HEK293 (cell line): ENCODE measurements around the gene TRAPPC10.

ENCODE experiments used
- BCL11B ChIP-seq: fragments of 450-650 bp; formaldehyde crosslinking; IDR thresholded peaks from 2 replicates; pipeline ENCODE4 v1.5.1; 2016; ENCODE audit warnings: low read depth, missing biosample characterization, missing genetic modification characterization
- FEZF1 ChIP-seq: fragments of 450-650 bp; formaldehyde crosslinking; IDR thresholded peaks from 2 replicates; pipeline ENCODE4 v1.5.1; 2016; ENCODE audit warnings: missing biosample characterization, missing genetic modification characterization
- MYNN ChIP-seq: fragments of 450-650 bp; formaldehyde crosslinking; IDR thresholded peaks from 2 replicates; pipeline ENCODE4 v1.5.1; 2016; ENCODE audit warnings: missing biosample characterization, missing genetic modification characterization, borderline replicate concordance
- PRDM4 ChIP-seq: fragments of 450-650 bp; formaldehyde crosslinking; IDR thresholded peaks from 2 replicates; pipeline ENCODE4 v1.5.1; 2017; ENCODE audit warnings: missing biosample characterization, missing genetic modification characterization
- RBAK ChIP-seq: fragments of 450-650 bp; formaldehyde crosslinking; IDR thresholded peaks from 2 replicates; pipeline ENCODE4 v1.5.1; 2016; ENCODE audit warnings: missing biosample characterization, missing genetic modification characterization
- REPIN1 ChIP-seq: fragments of 450-650 bp; formaldehyde crosslinking; IDR thresholded peaks from 2 replicates; pipeline ENCODE4 v1.5.1; 2017; ENCODE audit warnings: missing biosample characterization, missing genetic modification characterization, low read depth
- SCRT2 ChIP-seq: fragments of 450-650 bp; formaldehyde crosslinking; IDR thresholded peaks from 2 replicates; pipeline ENCODE4 v1.5.1; 2016; ENCODE audit warnings: missing biosample characterization, missing genetic modification characterization
- SP3 ChIP-seq: fragments of 450-650 bp; formaldehyde crosslinking; IDR thresholded peaks from 2 replicates; pipeline ENCODE4 v1.5.1; 2016; ENCODE audit warnings: missing biosample characterization, missing genetic modification characterization
- WT1 ChIP-seq: fragments of 450-650 bp; formaldehyde crosslinking; IDR thresholded peaks from 2 replicates; pipeline ENCODE4 v1.5.1; 2016; ENCODE audit warnings: missing biosample characterization, missing genetic modification characterization
- ZFP41 ChIP-seq: fragments of 450-650 bp; formaldehyde crosslinking; IDR thresholded peaks from 2 replicates; pipeline ENCODE4 v1.5.1; 2016; ENCODE audit warnings: missing biosample characterization, missing genetic modification characterization, borderline replicate concordance
- ZNF223 ChIP-seq: fragments of 450-650 bp; formaldehyde crosslinking; IDR thresholded peaks from 2 replicates; pipeline ENCODE4 v1.5.1; 2016; ENCODE audit warnings: missing biosample characterization, missing genetic modification characterization
- ZNF311 ChIP-seq: fragments of 450-650 bp; formaldehyde crosslinking; IDR thresholded peaks from 2 replicates; pipeline ENCODE4 v1.5.1; 2017; ENCODE audit warnings: missing biosample characterization, missing genetic modification characterization, borderline replicate concordance
- ZNF37A ChIP-seq: fragments of 450-650 bp; IDR thresholded peaks from 2 replicates; pipeline ENCODE4 v1.5.1; 2018; ENCODE audit warnings: missing biosample characterization, missing genetic modification characterization
- ZNF423 ChIP-seq: fragments of 450-650 bp; formaldehyde crosslinking; IDR thresholded peaks from 2 replicates; pipeline ENCODE4 v1.5.1; 2016; ENCODE audit warnings: missing biosample characterization, missing genetic modification characterization
- ZNF514 ChIP-seq: fragments of 450-650 bp; formaldehyde crosslinking; IDR thresholded peaks from 2 replicates; pipeline ENCODE4 v1.5.1; 2016; ENCODE audit warnings: missing biosample characterization, missing genetic modification characterization
- ZNF529 ChIP-seq: fragments of 450-650 bp; formaldehyde crosslinking; IDR thresholded peaks from 2 replicates; pipeline ENCODE4 v1.5.1; 2017; ENCODE audit warnings: missing genetic modification characterization, missing biosample characterization; ENCODE audit not compliant: insufficient replicate concordance
- ZNF544 ChIP-seq: fragments of 450-650 bp; formaldehyde crosslinking; IDR thresholded peaks from 2 replicates; pipeline ENCODE4 v1.5.0; 2017; ENCODE audit warnings: missing biosample characterization, missing genetic modification characterization
- ZNF548 ChIP-seq: fragments of 450-650 bp; formaldehyde crosslinking; IDR thresholded peaks from 2 replicates; pipeline ENCODE4 v1.5.1; 2016; ENCODE audit warnings: missing biosample characterization, missing genetic modification characterization
- ZNF621 ChIP-seq: fragments of 450-650 bp; formaldehyde crosslinking; IDR thresholded peaks from 2 replicates; pipeline ENCODE4 v1.5.1; 2017; ENCODE audit warnings: missing biosample characterization, missing genetic modification characterization
- ZNF624 ChIP-seq: fragments of 450-650 bp; formaldehyde crosslinking; IDR thresholded peaks from 2 replicates; pipeline ENCODE4 v1.5.1; 2017; ENCODE audit warnings: missing biosample characterization, missing genetic modification characterization
- ZNF629 ChIP-seq: fragments of 450-650 bp; formaldehyde crosslinking; IDR thresholded peaks from 2 replicates; pipeline ENCODE4 v1.5.1; 2017; ENCODE audit warnings: missing biosample characterization, missing genetic modification characterization
- ZNF670 ChIP-seq: fragments of 450-650 bp; formaldehyde crosslinking; IDR thresholded peaks from 2 replicates; pipeline ENCODE4 v1.5.1; 2016; ENCODE audit warnings: missing biosample characterization, missing genetic modification characterization, low read depth
- ZNF777 ChIP-seq: fragments of 450-650 bp; formaldehyde crosslinking; IDR thresholded peaks from 2 replicates; pipeline ENCODE4 v1.5.1; 2017; ENCODE audit warnings: missing biosample characterization, missing genetic modification characterization, borderline replicate concordance
- ZNF791 ChIP-seq: fragments of 450-650 bp; formaldehyde crosslinking; IDR thresholded peaks from 2 replicates; pipeline ENCODE4 v1.5.1; 2016; ENCODE audit warnings: missing biosample characterization, missing genetic modification characterization
- TF ChIP-seq, protein P1 (sequence below): fragments of 450-650 bp; formaldehyde crosslinking; IDR thresholded peaks from 2 replicates; pipeline ENCODE4 v1.5.1; 2016; ENCODE audit warnings: missing biosample characterization, missing genetic modification characterization, low read depth
- TF ChIP-seq, protein P2 (sequence below): fragments of 450-650 bp; formaldehyde crosslinking; IDR thresholded peaks from 2 replicates; pipeline ENCODE4 v1.5.1; 2017; ENCODE audit warnings: missing biosample characterization, missing genetic modification characterization
- TF ChIP-seq, protein P3 (sequence below): fragments of 450-650 bp; formaldehyde crosslinking; IDR thresholded peaks from 2 replicates; pipeline ENCODE4 v1.5.1; 2016; ENCODE audit warnings: missing biosample characterization, missing genetic modification characterization

The TRAPPC10 gene

DNA sequence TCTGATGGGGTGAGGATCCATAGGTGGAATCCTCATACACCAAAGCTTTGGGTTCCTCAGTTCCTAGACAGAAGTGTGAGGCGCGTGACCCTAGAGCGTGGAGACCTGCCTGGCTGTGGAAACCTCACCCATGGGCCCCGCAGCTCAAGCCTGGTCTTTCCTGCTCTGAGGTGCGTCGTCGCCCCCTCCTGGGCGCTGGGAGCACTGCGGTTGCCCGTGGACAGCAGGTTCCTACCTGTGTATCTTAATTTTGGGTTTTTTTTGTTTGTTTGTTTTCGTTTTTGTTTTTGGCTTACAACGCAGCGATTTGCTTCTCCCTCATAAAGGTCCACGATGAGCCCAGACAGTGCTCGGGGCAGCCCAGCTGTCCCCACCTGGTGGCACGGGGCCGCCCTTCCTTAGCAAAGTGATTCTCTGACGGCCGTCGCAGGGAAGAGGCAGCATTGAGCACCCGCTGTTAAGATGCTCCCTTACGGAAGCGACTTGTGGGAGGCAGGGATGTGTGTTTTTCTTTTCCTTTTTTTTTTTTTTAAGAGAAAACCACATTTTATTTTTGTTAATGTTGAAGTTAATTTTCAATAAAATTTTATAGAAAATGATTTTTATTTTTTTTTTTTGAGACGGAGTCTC, 36.5 kb upstream of the TRAPPC10 start (continued):
- TF ChIP-seq, protein P1, sequence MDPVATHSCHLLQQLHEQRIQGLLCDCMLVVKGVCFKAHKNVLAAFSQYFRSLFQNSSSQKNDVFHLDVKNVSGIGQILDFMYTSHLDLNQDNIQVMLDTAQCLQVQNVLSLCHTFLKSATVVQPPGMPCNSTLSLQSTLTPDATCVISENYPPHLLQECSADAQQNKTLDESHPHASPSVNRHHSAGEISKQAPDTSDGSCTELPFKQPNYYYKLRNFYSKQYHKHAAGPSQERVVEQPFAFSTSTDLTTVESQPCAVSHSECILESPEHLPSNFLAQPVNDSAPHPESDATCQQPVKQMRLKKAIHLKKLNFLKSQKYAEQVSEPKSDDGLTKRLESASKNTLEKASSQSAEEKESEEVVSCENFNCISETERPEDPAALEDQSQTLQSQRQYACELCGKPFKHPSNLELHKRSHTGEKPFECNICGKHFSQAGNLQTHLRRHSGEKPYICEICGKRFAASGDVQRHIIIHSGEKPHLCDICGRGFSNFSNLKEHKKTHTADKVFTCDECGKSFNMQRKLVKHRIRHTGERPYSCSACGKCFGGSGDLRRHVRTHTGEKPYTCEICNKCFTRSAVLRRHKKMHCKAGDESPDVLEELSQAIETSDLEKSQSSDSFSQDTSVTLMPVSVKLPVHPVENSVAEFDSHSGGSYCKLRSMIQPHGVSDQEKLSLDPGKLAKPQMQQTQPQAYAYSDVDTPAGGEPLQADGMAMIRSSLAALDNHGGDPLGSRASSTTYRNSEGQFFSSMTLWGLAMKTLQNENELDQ (tag by site-specific recombination) = no peak
- no peak for TF ChIP-seq ZNF37A (tag by site-specific recombination)
- peak; percentile 21; the same call in 1 of the 2 replicates for TF ChIP-seq ZNF629 (tag by site-specific recombination)
- no peak for TF ChIP-seq ZNF548
- TF ChIP-seq SP3 (tag by site-specific recombination) = no peak
- TF ChIP-seq ZNF311 = no peak
- no peak for TF ChIP-seq ZNF544 (tag by site-specific recombination)
- TF ChIP-seq ZNF514 = no peak
- no peak for TF ChIP-seq ZFP41 (tag by site-specific recombination)
- no peak for TF ChIP-seq ZNF624 (tag by site-specific recombination)
- TF ChIP-seq REPIN1 (tag by site-specific recombination) = no peak
- no peak for TF ChIP-seq ZNF529 (tag by site-specific recombination)
- no peak for TF ChIP-seq BCL11B
- TF ChIP-seq FEZF1 (tag by site-specific recombination) = no peak
- TF ChIP-seq RBAK (tag by site-specific recombination) = no peak
- no peak for TF ChIP-seq SCRT2
- TF ChIP-seq, protein P2, sequence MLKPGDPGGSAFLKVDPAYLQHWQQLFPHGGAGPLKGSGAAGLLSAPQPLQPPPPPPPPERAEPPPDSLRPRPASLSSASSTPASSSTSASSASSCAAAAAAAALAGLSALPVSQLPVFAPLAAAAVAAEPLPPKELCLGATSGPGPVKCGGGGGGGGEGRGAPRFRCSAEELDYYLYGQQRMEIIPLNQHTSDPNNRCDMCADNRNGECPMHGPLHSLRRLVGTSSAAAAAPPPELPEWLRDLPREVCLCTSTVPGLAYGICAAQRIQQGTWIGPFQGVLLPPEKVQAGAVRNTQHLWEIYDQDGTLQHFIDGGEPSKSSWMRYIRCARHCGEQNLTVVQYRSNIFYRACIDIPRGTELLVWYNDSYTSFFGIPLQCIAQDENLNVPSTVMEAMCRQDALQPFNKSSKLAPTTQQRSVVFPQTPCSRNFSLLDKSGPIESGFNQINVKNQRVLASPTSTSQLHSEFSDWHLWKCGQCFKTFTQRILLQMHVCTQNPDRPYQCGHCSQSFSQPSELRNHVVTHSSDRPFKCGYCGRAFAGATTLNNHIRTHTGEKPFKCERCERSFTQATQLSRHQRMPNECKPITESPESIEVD (tag by site-specific recombination) = no peak
- no peak for TF ChIP-seq ZNF777
- TF ChIP-seq ZNF423 (tag by site-specific recombination) = peak; percentile 82
- TF ChIP-seq, protein P3, sequence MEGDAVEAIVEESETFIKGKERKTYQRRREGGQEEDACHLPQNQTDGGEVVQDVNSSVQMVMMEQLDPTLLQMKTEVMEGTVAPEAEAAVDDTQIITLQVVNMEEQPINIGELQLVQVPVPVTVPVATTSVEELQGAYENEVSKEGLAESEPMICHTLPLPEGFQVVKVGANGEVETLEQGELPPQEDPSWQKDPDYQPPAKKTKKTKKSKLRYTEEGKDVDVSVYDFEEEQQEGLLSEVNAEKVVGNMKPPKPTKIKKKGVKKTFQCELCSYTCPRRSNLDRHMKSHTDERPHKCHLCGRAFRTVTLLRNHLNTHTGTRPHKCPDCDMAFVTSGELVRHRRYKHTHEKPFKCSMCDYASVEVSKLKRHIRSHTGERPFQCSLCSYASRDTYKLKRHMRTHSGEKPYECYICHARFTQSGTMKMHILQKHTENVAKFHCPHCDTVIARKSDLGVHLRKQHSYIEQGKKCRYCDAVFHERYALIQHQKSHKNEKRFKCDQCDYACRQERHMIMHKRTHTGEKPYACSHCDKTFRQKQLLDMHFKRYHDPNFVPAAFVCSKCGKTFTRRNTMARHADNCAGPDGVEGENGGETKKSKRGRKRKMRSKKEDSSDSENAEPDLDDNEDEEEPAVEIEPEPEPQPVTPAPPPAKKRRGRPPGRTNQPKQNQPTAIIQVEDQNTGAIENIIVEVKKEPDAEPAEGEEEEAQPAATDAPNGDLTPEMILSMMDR = peak; percentile 97
- no peak for TF ChIP-seq ZNF621 (tag by site-specific recombination)
- no peak for TF ChIP-seq ZNF791
- TF ChIP-seq ZNF670 (tag by site-specific recombination) = no peak
- no peak for TF ChIP-seq PRDM4 (tag by site-specific recombination)
- TF ChIP-seq MYNN = no peak
- TF ChIP-seq ZNF223 (tag by site-specific recombination) = no peak
- TF ChIP-seq WT1 (tag by site-specific recombination) = 0 out of 2 replicates have a peak, but pooled peaks have one; percentile 22
